HepG2 (cell line): ENCODE results near the gene ZFPM1. TPM values are rescaled to one million over a fixed set of nuclear protein-coding genes. Genes with fewer than 3 reads are reported as not detected.
A peak's percentile ranks its signal among the peaks of the same experiment; 100 is the strongest.

Experiments used
- BHLHE40 ChIP-seq: IDR thresholded peaks from 2 replicates; pipeline ENCODE4 v1.6.1; 2011; ENCODE audit warnings: low read length, improper control_type of control experiment
- CREM ChIP-seq, 2 experiments: sonication (generic) in 1 of 2; formaldehyde crosslinking in 1 of 2; IDR thresholded peaks; 2 replicates each; pipeline versions ENCODE4 v1.4.0 to v1.6.1; 2016 to 2020; ENCODE audit warnings: antibody characterized with exemption in 1 of 2, mild to moderate bottlenecking in 1 of 2, missing genetic modification reagents in 1 of 2
- DRAP1 ChIP-seq: IDR thresholded peaks from 2 replicates; pipeline ENCODE4 v1.6.1; 2016; ENCODE audit warnings: missing genetic modification reagents, missing compliant biosample characterization
- E2F2 ChIP-seq: sonication (generic); formaldehyde crosslinking; IDR thresholded peaks from 2 replicates; pipeline ENCODE4 v1.4.0; 2020; ENCODE audit warnings: missing genetic modification reagents, borderline replicate concordance
- ETV5 ChIP-seq: IDR thresholded peaks from 2 replicates; pipeline ENCODE4 v1.6.1; 2018; ENCODE audit warnings: missing biosample characterization, missing genetic modification reagents, inconsistent platforms, borderline replicate concordance
- FOXO4 ChIP-seq: sonication (generic); formaldehyde crosslinking; conservative IDR thresholded peaks from 2 replicates; pipeline ENCODE4 v1.8.1; 2023; ENCODE audit warnings: missing genetic modification reagents
- GABPB1 ChIP-seq: IDR thresholded peaks from 2 replicates; pipeline ENCODE4 v1.6.1; 2016; ENCODE audit warnings: mild to moderate bottlenecking, missing genetic modification reagents, moderate library complexity, missing compliant biosample characterization
- GLMP ChIP-seq: sonication (generic); formaldehyde crosslinking; IDR thresholded peaks from 2 replicates; pipeline ENCODE4 v1.9.0; 2021; ENCODE audit warnings: missing genetic modification reagents, mild to moderate bottlenecking, borderline replicate concordance
- HES4 ChIP-seq: sonication (generic); formaldehyde crosslinking; IDR thresholded peaks from 2 replicates; pipeline ENCODE4 v1.9.0; 2021; ENCODE audit warnings: mild to moderate bottlenecking, missing genetic modification reagents, borderline replicate concordance
- NRL ChIP-seq: sonication (generic); formaldehyde crosslinking; IDR thresholded peaks from 2 replicates; pipeline ENCODE4 v1.5.0; 2020; ENCODE audit warnings: missing genetic modification reagents, mild to moderate bottlenecking, moderate library complexity, borderline replicate concordance
- REL ChIP-seq: sonication (generic); formaldehyde crosslinking; conservative IDR thresholded peaks from 2 replicates; pipeline ENCODE4 v1.8.0; 2022; ENCODE audit warnings: mild to moderate bottlenecking, missing genetic modification reagents, moderate library complexity
- SIX4 ChIP-seq: sonication (generic); formaldehyde crosslinking; IDR thresholded peaks from 2 replicates; pipeline ENCODE4 v1.4.0; 2020; ENCODE audit warnings: missing genetic modification reagents
- SRY ChIP-seq: sonication (generic); formaldehyde crosslinking; IDR thresholded peaks from 2 replicates; pipeline ENCODE4 v1.8.0; 2022; ENCODE audit warnings: mild to moderate bottlenecking, missing genetic modification reagents
- ZBTB34 ChIP-seq: sonication (generic); formaldehyde crosslinking; IDR thresholded peaks from 2 replicates; pipeline ENCODE4 v1.8.0; 2022; ENCODE audit warnings: mild to moderate bottlenecking, missing genetic modification reagents
- ZFP36L2 ChIP-seq: sonication (generic); formaldehyde crosslinking; IDR thresholded peaks from 2 replicates; pipeline ENCODE4 v1.4.0; 2020; ENCODE audit warnings: missing genetic modification reagents
- ZNF451 ChIP-seq: sonication (generic); formaldehyde crosslinking; IDR thresholded peaks from 2 replicates; pipeline ENCODE4 v1.5.0; 2020; ENCODE audit warnings: mild to moderate bottlenecking, missing genetic modification reagents
- ZNF704 ChIP-seq: sonication (generic); formaldehyde crosslinking; IDR thresholded peaks from 2 replicates; pipeline ENCODE4 v1.8.1; 2023; ENCODE audit warnings: mild to moderate bottlenecking, inconsistent platforms, moderate library complexity, missing genetic modification reagents, borderline replicate concordance
- ZNF770 ChIP-seq: sonication (generic); formaldehyde crosslinking; IDR thresholded peaks from 2 replicates; pipeline ENCODE4 v1.5.0; 2020; ENCODE audit warnings: mild to moderate bottlenecking, missing genetic modification reagents
- ZNF891 ChIP-seq: sonication (generic); formaldehyde crosslinking; IDR thresholded peaks from 2 replicates; pipeline ENCODE4 v1.5.0; 2020; ENCODE audit warnings: mild to moderate bottlenecking, missing genetic modification reagents
- polyA plus RNA-seq, 8 experiments: library from polyadenylated mRNA; depleted of rRNA in 3 of 8; stranded (reverse) in 7 of 8; unstranded in 1 of 8; fragments of >200 nt; fragmentation: Illumina TruSeq in 4 of 8; extraction: Trizol in 4 of 8; gene quantifications; 2 replicates each; pipeline versions ENCODE4 v1.2.1 to v1.2.3, GENCODE V29; 2011 to 2016; ENCODE audit warnings: low read depth in 4 of 8, missing spikeins in 1 of 8, mixed read lengths in 1 of 8; ENCODE audit not compliant: insufficient read depth in 1 of 8
- total RNA-seq, 5 experiments: library from RNA; depleted of rRNA; stranded (reverse); fragments of >200 nt; fragmentation: Illumina TruSeq; extraction: Trizol; gene quantifications; 2 replicates each; pipeline ENCODE4 v1.2.3, GENCODE V29; 2016; ENCODE audit warnings: low read depth in 1 of 5

Gene ZFPM1
- total and polyA plus RNA-seq, 2 of the 13 experiments (the other 11 are each of a cell fraction or from before 2014, with no cell fraction given) = 1.3 to 3.8 TPM

- TF ChIP-seq E2F2 (CRISPR knock-in tag) (0 out of 2 replicates have a peak, but pooled peaks have one; percentile 76), BHLHE40 (peak; percentile 95), ZNF770 (CRISPR knock-in tag) (peak; percentile 66; the same call in 1 of the 2 replicates), ZNF891 (0 out of 2 replicates have a peak, but pooled peaks have one; percentile 53), ZBTB34 (no peak), ZNF704 (CRISPR knock-in tag) (no peak), GLMP (CRISPR knock-in tag) (no peak), REL (CRISPR knock-in tag) (peak; percentile 84; the same call in 1 of the 2 replicates), GABPB1 (CRISPR knock-in tag) (peak; percentile 94), CREM (IDR thresholded peaks at IDR 0.05) (peak; percentile 95), CREM (CRISPR knock-in tag; IDR thresholded peaks at IDR 0.05) (peak; percentile 90), FOXO4 (no peak), ZNF451 (no peak), SRY (CRISPR knock-in tag) (peak; percentile 29; the same call in 1 of the 2 replicates), NRL (peak; percentile 66), ETV5 (CRISPR knock-in tag) (peak; percentile 97), ZFP36L2 (CRISPR knock-in tag) (0 out of 2 replicates have a peak, but pooled peaks have one; percentile 51), HES4 (CRISPR knock-in tag) (no peak), DRAP1 (CRISPR knock-in tag) (no peak; the same call in none of the 2 replicates), SIX4 (no peak)
Measured at GRCh38 chr16:88569985-88570690, 117.1 kb downstream of the ZFPM1 start, which contains the start of gene ZC3H18 (continued).
